Measurements from ENCODE around the gene CPNE4.

The CPNE4 gene

DNA sequence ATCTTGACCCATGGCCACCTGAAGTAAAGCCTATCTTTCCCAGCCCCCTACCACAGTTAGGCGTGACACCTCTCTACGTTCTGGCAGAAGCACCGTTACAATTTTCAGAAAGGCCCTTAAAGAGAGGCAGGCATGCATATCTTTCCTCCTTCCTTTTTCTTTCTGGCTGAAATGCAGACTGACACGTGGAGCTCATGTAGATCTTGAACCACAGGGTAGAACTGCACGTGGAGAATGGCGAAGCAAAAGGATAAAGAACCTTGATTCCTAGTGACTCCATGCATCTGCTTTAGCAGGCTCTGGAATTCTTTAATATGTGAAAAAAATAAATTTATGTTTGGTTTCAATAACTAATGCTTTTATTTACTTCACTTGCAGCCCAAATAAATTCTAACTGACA lies 166.6 kb downstream of the CPNE4 start:
- DNase-seq, result no peak

DNA sequence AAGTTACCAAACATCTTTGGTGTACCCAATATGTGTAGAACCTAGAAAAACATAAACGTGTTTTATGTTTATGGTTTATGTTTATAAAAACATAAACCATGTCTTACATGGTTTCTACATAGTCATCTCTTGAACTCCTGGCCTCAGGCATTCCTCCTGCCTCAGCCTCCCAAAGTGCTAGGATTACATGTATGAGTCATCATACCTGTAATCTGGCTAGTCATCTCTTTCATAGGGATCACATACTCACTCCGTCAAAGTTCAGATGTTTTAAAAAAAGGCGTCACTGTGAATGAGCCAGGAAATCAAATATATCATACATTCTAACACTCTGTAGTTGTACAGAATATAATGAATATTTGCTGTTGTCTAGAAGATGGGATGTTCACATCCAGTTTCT lies 178.6 kb downstream of the CPNE4 start:
- DNase-seq, result no peak

DNA sequence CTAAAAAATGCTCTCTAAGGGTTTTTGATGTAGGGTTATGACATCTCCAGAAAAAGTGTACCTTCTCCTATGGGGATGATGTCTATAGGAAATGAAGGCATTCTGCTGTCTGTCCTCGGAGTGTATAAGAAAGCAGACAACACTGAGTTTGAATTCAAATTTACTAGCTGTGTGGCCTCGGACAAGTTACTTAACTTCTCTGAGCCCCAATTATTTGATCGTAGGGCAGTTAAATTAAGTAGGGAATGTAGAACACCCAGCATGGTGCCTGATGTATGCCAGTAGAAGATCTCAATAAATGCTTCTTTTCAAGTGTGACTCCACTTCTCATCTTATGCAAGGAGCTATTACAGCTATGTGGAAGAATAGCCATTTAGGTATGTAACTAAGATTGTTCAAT lies 184.6 kb downstream of the CPNE4 start:
- DNase-seq, result no peak

DNA sequence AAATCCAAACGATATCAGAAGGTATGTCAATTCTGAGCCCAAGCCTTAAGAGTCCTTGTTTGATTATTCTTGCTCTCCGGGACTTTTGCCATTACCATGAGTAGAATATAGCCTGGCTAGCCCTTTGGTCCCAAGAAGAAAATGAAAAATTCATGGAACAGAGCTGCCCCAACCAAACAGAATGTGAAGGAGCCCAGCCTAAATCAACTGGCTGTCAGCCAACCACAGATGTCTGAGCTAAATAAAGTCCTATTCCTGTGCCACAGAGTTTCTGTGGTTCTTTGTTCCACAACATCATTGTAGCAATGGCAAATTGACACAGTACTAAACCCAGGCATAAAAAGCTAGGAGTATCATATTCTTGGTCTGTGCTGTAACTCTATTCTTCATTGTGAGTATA lies 185.2 kb downstream of the CPNE4 start:
- no peak for DNase-seq

DNA sequence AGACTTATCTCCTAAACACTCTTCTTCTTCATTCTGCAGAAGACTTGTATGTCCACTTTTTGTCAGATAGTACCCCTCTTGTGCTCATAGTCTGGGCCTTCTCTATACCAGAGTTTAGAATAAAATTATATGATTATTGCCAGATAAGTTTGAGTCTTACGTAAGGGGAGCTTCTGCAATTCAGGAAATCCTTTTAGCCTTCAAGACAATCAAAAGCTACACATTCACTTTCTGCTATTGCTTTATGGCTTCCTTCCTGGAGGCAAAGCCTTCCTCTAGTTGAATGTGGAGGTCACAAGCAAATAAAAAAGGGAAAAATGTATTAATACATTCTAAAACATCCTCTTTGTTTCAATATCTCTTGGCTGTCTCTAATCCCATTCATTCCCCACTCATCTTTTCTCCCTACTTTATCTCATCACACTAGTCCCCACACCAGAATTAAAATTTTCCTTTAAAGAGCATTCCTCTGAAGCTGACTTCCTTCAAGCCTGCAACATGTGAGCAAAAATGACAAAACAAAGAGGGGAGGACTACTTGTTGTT lies 186.8 kb downstream of the CPNE4 start:
- DNase-seq, result no peak

DNA sequence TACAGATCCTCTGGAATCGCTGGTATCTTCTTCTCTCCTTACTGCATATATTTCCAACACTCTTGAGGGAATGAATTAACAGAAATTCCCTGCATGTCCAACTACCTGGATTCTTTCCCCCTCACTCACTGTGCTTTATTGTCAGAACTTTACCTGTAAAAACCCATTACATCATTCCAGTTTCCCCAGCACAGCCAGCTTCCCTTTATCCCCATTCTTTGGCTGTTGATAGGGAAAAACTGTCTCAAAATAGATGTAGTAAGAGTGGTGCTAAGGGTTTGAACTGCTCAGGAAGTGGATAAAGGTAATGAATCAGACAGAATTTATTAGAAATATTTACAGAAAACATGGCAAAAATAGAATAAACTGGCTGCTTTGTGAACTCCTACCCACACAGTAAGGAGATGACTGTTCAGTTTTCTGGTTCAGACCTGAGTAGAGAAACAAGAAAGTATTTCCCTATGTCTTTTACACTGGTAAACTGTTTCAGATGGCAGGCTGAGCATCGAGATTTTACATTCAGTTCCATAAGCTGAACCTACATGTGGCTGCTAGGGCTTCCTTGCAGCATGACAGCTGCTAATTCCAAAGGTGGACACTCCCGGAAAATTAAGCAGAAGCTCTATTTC lies 188.4 kb downstream of the CPNE4 start:
- no peak for DNase-seq

DNA sequence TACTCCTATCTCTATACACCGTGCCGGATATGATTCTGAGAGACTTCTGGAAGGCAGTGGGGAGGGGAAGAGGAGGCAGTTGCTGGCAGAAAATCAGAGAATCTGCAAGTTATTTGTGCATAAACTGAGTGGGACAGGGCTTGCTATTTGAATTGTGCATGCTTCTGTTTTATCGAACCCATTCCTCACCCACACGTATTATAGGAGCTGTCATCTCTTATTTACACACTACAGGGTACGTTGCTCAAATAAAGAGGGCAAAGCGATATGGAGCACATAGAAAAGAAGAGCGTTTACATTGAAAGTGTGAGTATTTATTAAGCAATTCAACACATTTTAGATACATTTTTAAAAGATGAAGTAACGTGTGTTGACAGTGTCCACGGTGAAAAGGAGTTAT lies 191.6 kb downstream of the CPNE4 start:
- DNase-seq, result no peak

DNA sequence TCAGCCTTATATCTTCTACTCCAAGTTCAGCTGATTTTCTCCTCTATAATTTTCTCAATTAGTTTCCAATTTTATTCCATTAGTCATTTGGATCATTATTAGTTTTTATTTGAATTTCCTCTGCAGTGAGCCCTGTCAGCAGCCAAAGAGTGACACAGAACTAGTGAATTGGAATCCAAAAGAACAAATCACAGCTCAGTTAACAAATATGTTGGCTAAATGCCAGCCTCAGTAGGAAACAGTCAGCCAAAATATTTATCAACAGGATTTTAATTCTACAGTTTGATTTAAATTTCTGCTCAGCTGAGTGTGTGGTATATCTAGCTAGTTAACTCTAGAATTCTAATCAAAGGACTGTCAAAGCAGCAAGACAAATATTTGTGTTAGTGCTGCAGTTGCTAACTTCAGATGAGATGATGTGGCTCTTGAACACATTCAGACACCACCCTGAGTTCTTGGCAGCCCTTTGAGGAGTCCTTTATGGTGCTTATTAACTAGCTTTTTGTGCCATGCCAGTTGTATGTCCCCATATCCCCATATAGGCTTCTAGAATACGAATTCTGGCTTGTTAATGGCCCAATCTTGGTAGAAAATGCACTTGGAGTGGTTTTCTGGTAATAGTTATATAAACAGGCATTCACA lies 194.5 kb downstream of the CPNE4 start:
- no peak for DNase-seq

DNA sequence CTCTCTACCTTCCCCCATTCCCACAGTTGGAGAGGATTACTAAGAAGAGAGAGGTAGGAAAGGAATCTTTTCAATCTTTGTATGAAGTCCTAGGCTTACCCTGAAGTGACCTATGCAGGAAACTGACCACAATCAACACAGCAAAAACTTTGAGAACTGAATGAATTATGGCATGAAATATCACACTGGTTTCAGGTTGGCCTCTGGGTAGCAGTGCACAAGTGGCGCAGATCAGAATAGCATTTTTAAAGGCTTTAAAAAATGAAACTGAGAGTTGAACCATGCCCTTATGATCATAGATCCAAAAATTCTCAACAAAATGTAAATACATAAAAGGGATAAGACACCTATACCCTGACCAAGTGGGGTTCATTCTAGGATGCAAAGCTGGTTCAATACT lies 198.9 kb downstream of the CPNE4 start:
- DNase-seq, result no peak

DNA sequence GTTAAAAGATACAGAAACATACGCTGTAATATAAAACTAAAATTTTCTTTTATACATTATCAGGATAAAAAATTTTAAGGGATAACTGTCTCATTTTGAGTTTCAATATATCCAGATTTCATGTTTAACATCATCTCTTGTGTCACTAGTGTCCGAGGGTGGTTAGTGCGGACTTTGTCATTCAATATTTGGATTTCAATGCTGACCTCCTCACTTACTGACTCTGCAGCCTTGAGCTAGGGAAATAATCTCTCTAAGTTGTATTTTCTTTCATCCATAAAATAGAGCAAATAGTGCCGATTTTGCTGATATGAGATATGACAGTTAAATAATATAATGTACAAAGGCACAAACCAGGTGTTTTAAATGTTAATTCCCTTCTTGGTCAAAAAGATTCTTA lies 203.2 kb downstream of the CPNE4 start:
- DNase-seq, result no peak

DNA sequence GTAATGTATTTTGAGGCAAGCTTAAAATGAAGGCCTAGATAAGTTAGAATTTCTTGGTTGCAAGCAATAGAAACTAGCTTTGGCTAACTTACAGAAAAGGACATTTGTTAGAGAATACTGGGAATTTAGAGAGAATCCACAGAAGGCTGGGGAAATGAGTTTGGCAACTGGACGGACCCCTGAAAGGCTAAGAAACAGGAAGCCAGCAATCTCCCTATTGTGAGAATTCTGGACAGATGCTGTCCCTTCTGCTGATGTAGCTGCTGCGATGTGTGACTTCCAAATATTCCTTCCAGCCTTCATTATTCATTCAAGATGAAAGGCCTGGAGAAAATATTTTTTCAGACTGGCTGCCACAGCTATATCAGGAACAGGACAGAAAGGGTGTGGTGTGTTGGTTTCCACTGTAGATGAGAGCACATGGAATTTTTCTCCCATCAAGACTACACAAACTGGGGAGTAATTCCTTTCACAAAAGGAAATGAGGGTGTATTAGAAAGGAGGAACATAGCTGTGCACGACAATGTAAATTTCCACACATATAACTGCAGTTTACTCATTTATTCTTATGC lies 213.5 kb downstream of the CPNE4 start:
- DNase-seq, result no peak

DNA sequence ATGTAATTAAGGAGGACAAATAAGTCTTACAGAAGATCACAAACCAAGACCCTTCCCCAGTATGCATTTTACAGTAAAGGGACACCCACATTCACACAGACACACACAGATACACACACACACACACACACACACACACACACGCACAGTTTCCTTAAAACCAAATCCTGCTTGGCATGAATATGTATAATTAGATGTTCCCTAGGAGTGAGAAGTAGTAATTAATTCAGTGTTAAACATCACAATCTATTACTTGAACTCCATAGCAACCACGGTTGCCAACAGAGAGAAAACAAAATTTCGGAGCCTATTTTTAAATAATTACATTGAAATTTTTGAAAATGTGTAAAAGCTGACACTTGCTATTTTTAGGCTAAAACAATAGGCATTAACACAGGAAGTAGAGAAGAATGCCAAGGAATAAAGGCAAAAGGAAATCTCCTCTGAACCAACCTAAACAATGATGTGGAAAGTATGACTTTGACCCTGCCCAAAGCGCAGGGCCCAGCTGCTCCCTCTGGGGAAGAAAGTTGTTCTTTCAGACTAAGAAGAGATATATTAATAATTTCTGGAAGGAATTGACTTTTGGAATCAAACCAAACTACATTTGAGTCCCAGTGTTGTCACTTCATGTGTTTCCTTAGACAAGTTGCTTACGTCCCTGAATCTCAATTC lies 215.3 kb downstream of the CPNE4 start:
- no peak for DNase-seq

DNA sequence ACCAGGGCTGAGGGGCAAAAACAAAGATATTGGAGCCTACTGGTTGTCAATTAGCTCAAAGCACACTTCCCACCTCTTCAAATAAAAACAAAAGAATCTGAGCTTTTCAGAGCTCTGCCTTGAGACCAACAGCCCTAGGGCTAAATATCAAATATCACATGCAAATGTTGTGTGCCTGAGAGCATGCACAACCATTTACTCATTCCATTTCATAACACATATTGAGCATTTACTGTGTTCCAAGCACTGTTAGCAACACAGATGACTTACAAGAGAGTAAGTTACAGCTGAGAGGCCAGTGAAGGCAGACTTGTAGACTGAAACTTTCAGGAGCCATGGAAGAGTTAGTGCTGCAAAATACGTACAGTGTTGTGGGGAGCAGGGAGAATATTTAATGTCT lies 222.4 kb downstream of the CPNE4 start:
- no peak for DNase-seq

DNA sequence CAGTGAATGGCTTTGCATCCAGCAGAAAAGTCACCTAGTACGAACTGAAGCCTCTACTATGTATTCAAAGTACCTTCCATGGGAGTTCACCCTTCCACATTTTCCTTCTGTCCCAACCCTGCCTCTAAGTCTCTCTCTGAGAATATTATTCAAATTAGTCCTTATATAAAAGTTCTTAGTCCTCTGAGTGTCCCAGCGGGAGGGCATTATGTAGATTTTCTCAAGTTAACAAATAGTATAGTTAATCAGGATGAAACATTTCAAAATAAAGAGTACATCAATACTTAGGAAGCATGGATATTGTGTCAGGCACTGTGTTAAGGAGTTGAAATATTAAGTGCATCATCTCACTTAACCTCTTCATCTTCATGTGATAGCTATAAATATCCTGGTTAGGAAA lies 223.3 kb downstream of the CPNE4 start:
- DNase-seq, result no peak

DNA sequence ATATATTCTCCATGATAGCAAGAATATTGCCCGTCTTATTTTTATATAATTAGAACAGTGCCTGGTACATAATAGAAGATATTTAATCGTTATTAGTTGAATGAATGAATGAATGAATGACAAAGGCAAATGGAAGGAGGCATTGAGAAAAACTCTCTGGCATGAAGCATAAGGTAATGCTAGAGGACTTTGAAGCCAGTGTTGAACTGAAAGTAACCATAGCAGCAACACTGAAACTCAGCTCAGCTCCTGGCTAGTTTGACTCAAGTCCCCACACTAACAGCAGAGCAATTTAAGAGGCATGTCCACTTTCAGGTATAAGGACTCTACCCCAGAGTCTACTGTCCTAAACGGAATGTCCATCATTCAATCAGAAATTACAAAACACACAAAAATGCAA lies 227.0 kb downstream of the CPNE4 start:
- no peak for DNase-seq

DNA sequence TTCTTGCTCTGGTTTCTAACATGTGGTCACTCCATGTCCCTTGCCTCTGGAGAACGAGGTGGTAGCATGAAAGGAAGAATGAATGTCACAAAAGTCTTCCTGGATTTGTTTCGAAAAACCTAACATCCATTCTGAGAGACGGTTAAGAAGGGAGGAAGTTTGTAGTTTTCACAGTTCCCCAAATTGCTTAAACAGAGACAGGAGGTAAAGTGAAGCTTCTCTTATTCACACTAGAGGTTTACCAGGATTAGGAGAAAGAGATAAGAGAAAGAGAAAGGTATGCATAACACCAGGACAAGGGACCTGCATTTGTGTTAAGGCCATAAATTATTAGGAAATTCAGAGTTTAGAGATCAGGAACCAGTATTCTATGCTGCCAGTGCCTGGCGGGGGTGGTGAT lies 228.1 kb downstream of the CPNE4 start:
- no peak for DNase-seq

DNA sequence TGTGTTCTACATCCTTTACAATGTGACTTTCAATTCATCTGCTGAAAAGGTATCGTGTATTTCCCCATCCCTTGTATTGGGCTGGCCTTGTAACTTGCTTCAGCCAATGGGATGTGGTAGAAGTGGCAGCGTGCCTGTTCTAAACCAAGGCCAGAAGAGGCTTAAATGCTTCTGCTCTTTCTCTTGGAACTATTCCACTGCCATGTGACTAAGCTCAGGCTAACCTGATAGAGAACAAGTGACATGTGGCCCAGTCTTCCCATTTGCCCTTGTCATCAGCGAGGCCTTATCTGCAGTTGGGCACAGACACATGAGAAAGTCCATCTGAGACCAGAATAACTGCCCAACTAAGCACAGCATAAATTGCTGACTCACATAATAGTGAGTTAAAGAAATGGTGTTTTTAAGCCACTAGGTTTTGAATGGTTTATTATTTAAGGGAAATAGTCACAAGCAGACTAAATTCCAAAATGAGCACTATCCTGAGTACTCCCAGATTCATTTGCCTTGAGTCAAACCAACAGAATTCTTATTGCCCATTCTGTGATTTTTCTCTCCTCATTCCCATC lies 230.2 kb downstream of the CPNE4 start:
- no peak for DNase-seq

DNA sequence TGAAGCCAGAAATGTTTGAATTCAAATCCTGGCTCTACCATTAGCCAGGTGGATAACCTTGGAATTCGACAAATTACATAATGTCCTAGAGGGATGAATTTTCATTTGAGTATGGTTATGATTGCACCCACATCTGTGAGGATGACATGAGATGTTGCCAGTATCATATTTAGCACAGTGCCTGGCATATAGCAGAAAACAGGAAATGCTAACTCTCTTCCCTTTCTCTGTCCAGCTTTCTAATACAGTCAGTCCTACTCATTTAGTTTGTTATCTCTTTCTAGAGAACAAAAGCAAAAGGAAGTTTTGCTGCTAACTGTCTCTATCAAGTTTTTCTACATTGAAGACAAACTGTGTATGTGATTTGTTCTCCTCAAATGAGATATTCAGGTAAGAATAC lies 231.7 kb downstream of the CPNE4 start:
- no peak for DNase-seq

DNA sequence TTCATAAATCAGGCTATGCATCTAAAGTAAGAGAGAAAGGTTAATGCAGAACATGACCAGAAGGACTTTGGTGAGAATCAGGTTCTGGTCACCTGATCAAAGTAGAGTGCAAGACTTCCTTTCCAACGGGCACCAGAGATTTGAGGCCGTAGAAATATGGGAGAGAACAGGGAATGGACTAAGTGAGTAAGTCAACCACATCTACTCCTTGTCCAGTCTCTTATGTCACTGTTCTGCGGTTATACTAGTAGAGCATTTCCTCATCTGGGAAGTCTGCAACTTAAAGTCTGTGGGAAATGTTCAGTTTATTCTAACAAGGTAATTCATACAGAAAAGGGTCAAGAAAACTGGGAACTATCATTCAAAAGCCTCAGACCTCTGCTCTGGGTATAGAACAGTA lies 232.8 kb downstream of the CPNE4 start:
- no peak for DNase-seq

DNA sequence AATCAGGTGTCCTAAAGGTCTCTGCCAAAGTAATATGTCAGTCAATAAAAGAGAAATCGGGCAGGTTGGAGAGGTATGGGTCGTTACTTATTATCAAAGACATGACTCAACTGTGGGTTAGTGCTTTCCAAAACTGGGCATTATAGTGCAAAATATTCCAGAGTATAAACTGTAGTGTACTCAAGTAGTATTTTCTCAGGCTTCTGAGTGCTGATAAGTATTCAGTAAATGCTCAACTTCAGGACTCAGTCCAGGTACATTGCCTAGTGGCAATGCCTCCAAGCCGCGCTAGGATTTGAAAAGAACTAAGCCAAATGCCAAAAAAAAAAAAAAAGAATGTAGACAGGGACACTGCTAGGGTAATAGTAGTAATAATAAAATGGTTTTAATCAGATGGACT lies 233.2 kb downstream of the CPNE4 start:
- DNase-seq, result no peak

DNA sequence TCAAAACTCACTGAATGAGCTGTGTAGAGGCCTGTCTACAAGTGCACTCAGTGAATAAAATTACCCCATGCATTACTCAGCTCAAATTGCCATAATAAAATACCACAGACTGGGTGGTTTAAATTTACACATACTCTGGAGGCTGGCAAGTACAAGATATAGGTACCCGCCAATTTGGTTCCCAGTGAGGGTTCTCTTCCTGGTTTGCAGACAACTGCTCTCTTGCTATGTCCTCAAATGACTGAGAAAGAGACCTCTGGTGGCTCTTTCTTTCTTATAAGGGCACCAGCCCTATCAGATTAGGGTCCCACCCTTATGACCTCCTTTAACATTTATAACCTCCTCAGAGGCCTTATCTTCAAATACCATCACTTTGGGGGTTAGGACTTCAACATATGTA lies 237.0 kb downstream of the CPNE4 start:
- no peak for DNase-seq

DNA sequence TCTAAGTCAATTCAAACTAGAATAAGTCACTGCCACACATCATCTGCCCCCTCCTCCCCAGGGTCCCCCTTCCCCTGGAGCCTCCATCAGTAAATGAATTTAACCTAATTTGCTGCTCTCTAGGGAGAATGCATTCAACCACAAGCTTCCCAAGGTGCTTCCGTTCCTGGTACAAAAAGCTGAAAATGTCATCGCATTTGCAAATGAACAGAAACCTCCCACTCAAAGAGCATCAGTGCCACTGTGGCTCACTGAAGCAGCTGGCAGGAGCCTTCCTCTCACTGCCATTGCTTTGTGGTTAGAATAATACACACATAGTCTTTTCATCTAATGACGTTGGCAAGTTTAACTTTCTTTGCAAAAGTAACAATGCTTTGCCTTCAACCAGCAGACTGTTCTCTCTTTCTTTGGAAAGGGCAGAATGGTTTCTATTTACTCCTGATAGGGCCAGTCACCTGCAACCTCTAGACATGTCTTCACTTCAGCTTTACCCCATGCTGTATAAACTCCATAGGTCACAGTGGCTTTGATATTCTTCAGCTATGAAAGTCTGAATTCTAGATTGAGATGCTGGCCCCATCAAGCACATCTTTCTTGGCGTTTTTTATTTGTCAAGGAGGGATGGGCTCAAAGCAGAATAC lies 238.1 kb downstream of the CPNE4 start:
- DNase-seq, result no peak

DNA sequence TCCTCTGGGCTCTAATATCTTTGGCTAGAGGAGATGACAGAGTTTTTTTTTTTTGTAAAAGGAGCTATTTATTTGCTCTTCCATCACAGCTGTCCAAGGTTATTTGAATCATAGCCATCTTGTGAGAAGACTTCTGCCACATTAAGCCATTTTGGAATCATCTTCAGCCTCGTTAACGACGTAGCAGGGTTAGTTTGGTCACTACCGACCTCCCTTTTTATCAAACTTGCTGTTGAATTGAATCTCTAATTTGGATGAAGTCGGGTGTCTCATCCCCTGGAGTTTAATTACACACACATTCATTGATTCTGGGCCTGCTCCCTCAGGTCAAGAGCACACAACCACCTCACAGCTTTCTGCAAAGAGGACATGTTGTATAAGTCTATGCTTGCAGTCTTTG lies 238.7 kb downstream of the CPNE4 start:
- no peak for DNase-seq
